K562 (cell line): ENCODE measurements around the gene CCR5AS.

Source experiments
- ATAC-seq: fragments of 200-7000 bp; cut with Tn5 transposase; 3 replicates; pipeline ENCODE4 v1.9.1; 2020; ENCODE audit warnings: moderate library complexity
- BruUV-seq: library from RNA; stranded (reverse); fragments of 400-500 nt; replicated peaks from 2 replicates; lab custom pipeline; 2021; lab: Mats Ljungman, UMichigan
- CTCF ChIA-PET: fragments of 300-600 bp; formaldehyde crosslinking; extraction: SDS; loops from one replicate; lab custom pipeline; 2021; ENCODE audit warnings: low intra/inter-chr PET ratio; lab: Yijun Ruan, JAX
- POLR2A ChIA-PET: fragments of 300-600, 350-650 bp; sonication (Branson Sonifier 250); formaldehyde crosslinking; extraction: SDS; loops from one replicate; lab custom pipeline; 2021; ENCODE audit warnings: antibody characterized with exemption, inconsistent platforms; lab: Yijun Ruan, JAX
- DNase-seq, 4 experiments: peaks; one replicate each; pipeline versions ENCODE4 v3.0.0 to v3.0.0-alpha.2; 2011 to 2018; ENCODE audit warnings: low spot score in 3 of 4, mixed read lengths in 3 of 4; ENCODE audit errors: extremely low read depth in 1 of 4
- FAIRE-seq: peaks from 2 replicates; lab custom pipeline; 2011; peaks lifted over from hg19 to GRCh38; lab: Jason Lieb, UNC
- H2AFZ ChIP-seq: 2 replicates; pipeline ENCODE4 v1.6.0; 2011; ENCODE audit warnings: low read depth, low read length, control low read depth, inconsistent platforms
- H3K27ac ChIP-seq: fragments of 200-600 bp; 3 replicates; pipeline ENCODE4 v1.8.0; 2011; ENCODE audit warnings: low read depth, mild to moderate bottlenecking, control low read depth, inconsistent platforms, low read length, moderate library complexity, mixed read lengths; ENCODE audit errors: extremely low read depth
- H3K27me3 ChIP-seq, 2 experiments: fragments of 300-600 bp in 1 of 2; 2 replicates in 1 of 2; 3 replicates in 1 of 2; pipeline versions ENCODE4 v1.6.0 to v1.8.0; 2011; ENCODE audit warnings: inconsistent platforms in 2 of 2, low read length in 2 of 2, mild to moderate bottlenecking in 1 of 2, mixed read lengths in 1 of 2, moderate library complexity in 1 of 2; ENCODE audit not compliant: control insufficient read depth in 2 of 2, insufficient read depth in 2 of 2
- H3K36me3 ChIP-seq: fragments of 300-600 bp; 3 replicates; pipeline ENCODE4 v1.8.0; 2011; ENCODE audit warnings: mild to moderate bottlenecking, low read length, inconsistent platforms; ENCODE audit not compliant: control insufficient read depth, insufficient read depth
- H3K4me1 ChIP-seq, 2 experiments: fragments of 200-600 bp in 1 of 2; replicated peaks in 1 of 2; 2 replicates in 1 of 2; 3 replicates in 1 of 2; pipeline versions ENCODE4 v1.5.1 to v1.8.0; 2011; ENCODE audit warnings: inconsistent platforms in 2 of 2, low read length in 2 of 2, mild to moderate bottlenecking in 1 of 2, mixed read lengths in 1 of 2, moderate library complexity in 1 of 2; ENCODE audit not compliant: control insufficient read depth in 2 of 2, insufficient read depth in 2 of 2
- H3K4me2 ChIP-seq: 2 replicates; pipeline ENCODE4 v1.6.1; 2011; ENCODE audit warnings: low read length, control low read depth, inconsistent platforms, mixed read lengths; ENCODE audit not compliant: insufficient read depth
- H3K4me3 ChIP-seq: fragments of 200-600 bp; sonication (generic), shearing (Covaris generic); 2 replicates; pipeline ENCODE4 v1.5.1; 2016; ENCODE audit warnings: control low read depth, inconsistent platforms
- H3K79me2 ChIP-seq: fragments of 200-600 bp; 3 replicates; pipeline ENCODE4 v1.8.0; 2011; ENCODE audit warnings: low read length, inconsistent platforms; ENCODE audit not compliant: control insufficient read depth, insufficient read depth
- H3K9ac ChIP-seq, 2 experiments: 2 replicates each; pipeline versions ENCODE4 v1.6.0 to v1.6.1; 2011; ENCODE audit warnings: low read depth in 2 of 2, low read length in 2 of 2, control low read depth in 1 of 2, inconsistent platforms in 1 of 2, mild to moderate bottlenecking in 1 of 2, mixed read lengths in 1 of 2; ENCODE audit not compliant: insufficient read depth in 1 of 2
- H3K9me1 ChIP-seq: one replicate; pipeline ENCODE4 v1.6.0; 2011; ENCODE audit warnings: inconsistent platforms, mild to moderate bottlenecking, low read length, moderate library complexity; ENCODE audit not compliant: control insufficient read depth, insufficient read depth
- H3K9me3 ChIP-seq: replicated peaks from 2 replicates; pipeline ENCODE4 v1.5.1; 2011; ENCODE audit warnings: low read depth, low read length, inconsistent platforms; ENCODE audit not compliant: control insufficient read depth, insufficient read depth
- H4K20me1 ChIP-seq: replicated peaks from 2 replicates; pipeline ENCODE4 v1.6.1; 2011; ENCODE audit warnings: low read length, inconsistent platforms, mixed read lengths; ENCODE audit not compliant: control insufficient read depth, insufficient read depth
- ATF7 ChIP-seq: fragments of 450-650 bp; IDR thresholded peaks from 2 replicates; pipeline ENCODE4 v1.7.1; 2014; ENCODE audit warnings: mild to moderate bottlenecking, moderate library complexity
- CBFB ChIP-seq: sonication (generic); formaldehyde crosslinking; IDR thresholded peaks from 2 replicates; pipeline ENCODE4 v1.4.0; 2020; ENCODE audit warnings: mild to moderate bottlenecking, missing genetic modification reagents
- CBX3 ChIP-seq, 2 experiments: IDR thresholded peaks; 1 replicate in 1 of 2; 2 replicates in 1 of 2; pipeline ENCODE4 v1.6.1; 2012; ENCODE audit warnings: inconsistent platforms in 2 of 2, low read length in 2 of 2, borderline replicate concordance in 1 of 2, control low read depth in 1 of 2
- CBX5 ChIP-seq: IDR thresholded peaks from 2 replicates; pipeline ENCODE4 v1.6.1; 2014; ENCODE audit warnings: low read depth, borderline replicate concordance
- HMGXB4 ChIP-seq: sonication (generic); formaldehyde crosslinking; IDR thresholded peaks from 2 replicates; pipeline ENCODE4 v1.8.1; 2023; ENCODE audit warnings: mild to moderate bottlenecking, missing genetic modification reagents
- KLF6 ChIP-seq: fragments of 250-450 bp; sonication (Bioruptor Pico); IDR thresholded peaks from 2 replicates; pipeline ENCODE4 v1.4.0; 2020; ENCODE audit warnings: mild to moderate bottlenecking, moderate library complexity, borderline replicate concordance
- NR0B1 ChIP-seq: fragments of 450-650 bp; IDR thresholded peaks from one replicate; pipeline ENCODE4 v1.6.1; 2018; ENCODE audit warnings: mild to moderate bottlenecking, moderate library complexity; ENCODE audit not compliant: partially characterized antibody
- NR3C1 ChIP-seq: sonication (generic); formaldehyde crosslinking; IDR thresholded peaks from 2 replicates; pipeline ENCODE4 v1.8.1; 2022; ENCODE audit warnings: missing genetic modification reagents
- SNRNP70 ChIP-seq: fragments of 200-400 bp; formaldehyde crosslinking; optimal IDR thresholded peaks from 2 replicates; pipeline ENCODE3; 2017; ENCODE audit warnings: low read depth, low read length
- SOX6 ChIP-seq: fragments of 450-650 bp; IDR thresholded peaks from 2 replicates; pipeline ENCODE4 v1.6.1; 2014; ENCODE audit warnings: mild to moderate bottlenecking
- SP1 ChIP-seq: sonication (generic); formaldehyde crosslinking; IDR thresholded peaks from 2 replicates; pipeline ENCODE4 v1.8.1; 2022; ENCODE audit warnings: mild to moderate bottlenecking, missing genetic modification reagents
- ZFPM2 ChIP-seq: fragments of 250-450 bp; sonication (Bioruptor Pico); IDR thresholded peaks from 2 replicates; pipeline ENCODE4 v1.5.1; 2022; ENCODE audit warnings: mild to moderate bottlenecking
- ZNF143 ChIP-seq: sonication (generic); formaldehyde crosslinking; IDR thresholded peaks from 2 replicates; pipeline ENCODE4 v1.9.0; 2022; ENCODE audit warnings: mild to moderate bottlenecking, missing genetic modification reagents
- ZNF280A ChIP-seq: fragments of 450-650 bp; IDR thresholded peaks from 2 replicates; pipeline ENCODE4 v1.6.1; 2018; ENCODE audit warnings: mild to moderate bottlenecking, low read depth; ENCODE audit not compliant: partially characterized antibody
- ZSCAN29 ChIP-seq: fragments of 450-650 bp; IDR thresholded peaks from 2 replicates; pipeline ENCODE4 v1.6.1; 2017
- WGBS: fragments of 100-300 bp; shearing (Covaris generic); methylation state at CpG from one replicate; pipeline ENCODE4 v1.1.6; 2016; ENCODE audit warnings: low coverage, mixed read lengths; ENCODE audit not compliant: insufficient coverage; ENCODE audit errors: missing lambda C conversion rate; 5-methylcytosine and 5-hydroxymethylcytosine counted together
- in situ Hi-C: fragments of 300-500 bp; cut with MboI; formaldehyde crosslinking; loops from 4 replicates; pipeline ENCODE4 v1.15.0; 2018; ENCODE audit warnings: inconsistent platforms, mixed read lengths
- intact Hi-C: fragments of 100-400 bp; cut with micrococcal nuclease; formaldehyde crosslinking; loops from 2 replicates; pipeline ENCODE4 v1.14.2; 2022

Gene CCR5AS

GRCh38 chr3:46338840-46339239, 68.0 kb downstream of the CCR5AS start:
- no peaks in the 10 kb centered on the region for H4K20me1 ChIP-seq
- ATAC-seq (no peak), DNase-seq (no peak), FAIRE-seq (no peak)
- CTCF ChIA-PET: interaction anchor here (0.6 kb wide), 1 partner anchor 19 kb away, joined by 4 read pairs; no protein-coding TSS in a partner anchor
- H3K27ac ChIP-seq: no peak overlapping the region
- in situ Hi-C loops (no loop called here), intact Hi-C loops (no loop called here)
- H3K9me1 ChIP-seq: no peaks in the 10 kb centered on the region
- H3K4me1 ChIP-seq: no peaks in the 10 kb centered on the region
- no peak overlapping the region for H3K4me2 ChIP-seq
- H2AFZ ChIP-seq: no peak overlapping the region
- no TSS peak for BruUV-seq
- TF ChIP-seq ATF7 (no peak), CBX5 (peak; percentile 56; the same call in 1 of the 2 replicates), KLF6 (CRISPR knock-in tag) (no peak), NR3C1 (CRISPR knock-in tag) (no peak), SNRNP70 (no peak), ZNF143 (CRISPR knock-in tag) (no peak), CBX3 (IDR thresholded peaks at IDR 0.05; ENCODE audit: borderline replicate concordance in 1 of 2, low read length in 2 of 2) (peak in 1 of 2 experiments; percentile 54; a peak in 2 of 3 replicates), HMGXB4 (CRISPR knock-in tag) (no peak), SOX6 (no peak), CBFB (CRISPR knock-in tag) (no peak), ZSCAN29 (no peak), ZFPM2 (CRISPR knock-in tag) (no peak), SP1 (CRISPR knock-in tag) (no peak), ZNF280A (peak; percentile 26), NR0B1 (no peak)
- H3K9me3 ChIP-seq: no peaks in the 10 kb centered on the region; the same call in 1 of the 2 replicates
- 0% methylated on average over 1 of the region's 1 CpG for WGBS
- H3K79me2 ChIP-seq: no peaks in the 10 kb centered on the region
- POLR2A ChIA-PET: no interaction called here
- no peaks in the 10 kb centered on the region for H3K27me3 ChIP-seq
- no peak overlapping the region for H3K4me3 ChIP-seq
- H3K36me3 ChIP-seq: no peaks in the 10 kb centered on the region
- H3K9ac ChIP-seq: no peak overlapping the region
